ENCODE data around the gene NTM. TPM values are rescaled to one million over a fixed set of nuclear protein-coding genes. Genes with fewer than 3 reads are reported as not detected.

NTM gene
- total RNA-seq, 2 experiments from 2014 or later: not detected

- Mint-ChIP-seq H3K36me3 (ENCODE audit: low read depth) (no peaks in the 10 kb centered on the region), H3K9me3 (no peaks in the 10 kb centered on the region), H3K4me1 (ENCODE audit: low read depth) (no peaks in the 10 kb centered on the region), H3K27me3 (no peaks in the 10 kb centered on the region), H3K27ac (no peak overlapping the region), H3K4me3 (no peak overlapping the region)
- ChIA-PET CTCF (interaction anchor here (0.6 kb wide), 1 partner anchor 334 kb away, joined by 4 read pairs; no protein-coding TSS in a partner anchor), POLR2A (no interaction called here)
- intact Hi-C loops (cut with micrococcal nuclease): no loop called here
- no peak for DNase-seq
- no peak for ATAC-seq
- no peak for TF ChIP-seq CTCF (IDR thresholded peaks at IDR 0.05)
Observed at GRCh38 chr11:131944736-131945135, 574.3 kb downstream of the NTM start.

- H3K9me3 Mint-ChIP-seq: no peaks in the 10 kb centered on the region
- H3K4me1 Mint-ChIP-seq (ENCODE audit: low read depth): no peaks in the 10 kb centered on the region
- no peak for ATAC-seq
- H3K36me3 Mint-ChIP-seq (ENCODE audit: low read depth): no peaks in the 10 kb centered on the region
- H3K27ac Mint-ChIP-seq: no peak overlapping the region
- ChIA-PET CTCF (no interaction called here), POLR2A (no interaction called here)
- no peak for DNase-seq
- H3K4me3 Mint-ChIP-seq: no peak overlapping the region
- TF ChIP-seq CTCF (IDR thresholded peaks at IDR 0.05): no peak
- H3K27me3 Mint-ChIP-seq: no peaks in the 10 kb centered on the region
- intact Hi-C loops (cut with micrococcal nuclease): no loop called here
Observed at GRCh38 chr11:131945706-131946105, 575.3 kb downstream of the NTM start.

- ChIA-PET POLR2A (no interaction called here), CTCF (no interaction called here)
- Mint-ChIP-seq H3K4me1 (ENCODE audit: low read depth) (no peaks in the 10 kb centered on the region), H3K4me3 (no peak overlapping the region), H3K36me3 (ENCODE audit: low read depth) (no peaks in the 10 kb centered on the region), H3K27ac (no peak overlapping the region), H3K27me3 (no peaks in the 10 kb centered on the region), H3K9me3 (peaks cover 2% of the 10 kb centered on the region)
- DNase-seq: no peak
- ATAC-seq: no peak
- no peak for TF ChIP-seq CTCF (IDR thresholded peaks at IDR 0.05)
- intact Hi-C loops (cut with micrococcal nuclease): no loop called here
Observed at GRCh38 chr11:131947511-131947910, 577.1 kb downstream of the NTM start.

GRCh38 chr11:131951121-131951520, 580.7 kb downstream of the NTM start:
- H3K4me3 Mint-ChIP-seq: no peak overlapping the region
- intact Hi-C loops (cut with micrococcal nuclease): no loop called here
- no peak overlapping the region for H3K27ac Mint-ChIP-seq
- TF ChIP-seq CTCF (IDR thresholded peaks at IDR 0.05): no peak
- no peaks in the 10 kb centered on the region for H3K27me3 Mint-ChIP-seq
- ChIA-PET POLR2A (interaction anchor here (0.6 kb wide), 1 partner anchor 995 kb away, joined by 3 read pairs; no protein-coding TSS in a partner anchor), CTCF (no interaction called here)
- ATAC-seq (no peak), DNase-seq (no peak)
- H3K9me3 Mint-ChIP-seq: peaks cover 2% of the 10 kb centered on the region
- H3K36me3 Mint-ChIP-seq (ENCODE audit: low read depth): no peaks in the 10 kb centered on the region
- no peaks in the 10 kb centered on the region for H3K4me1 Mint-ChIP-seq (ENCODE audit: low read depth)

- no peak overlapping the region for H3K4me3 Mint-ChIP-seq
- H3K27me3 Mint-ChIP-seq: no peaks in the 10 kb centered on the region
- DNase-seq: no peak
- no peaks in the 10 kb centered on the region for H3K36me3 Mint-ChIP-seq (ENCODE audit: low read depth)
- H3K9me3 Mint-ChIP-seq: peaks cover 2% of the 10 kb centered on the region
- no peaks in the 10 kb centered on the region for H3K4me1 Mint-ChIP-seq (ENCODE audit: low read depth)
- POLR2A ChIA-PET: no interaction called here
- ATAC-seq: no peak
- H3K27ac Mint-ChIP-seq: no peak overlapping the region
- intact Hi-C loops (cut with micrococcal nuclease): no loop called here
- CTCF ChIA-PET: no interaction called here
- no peak for TF ChIP-seq CTCF (IDR thresholded peaks at IDR 0.05)
Observed at GRCh38 chr11:131954146-131954545, 583.7 kb downstream of the NTM start.
